KBM-7 (cell line): ENCODE data around the gene MAP2K7.
"Not testable (repeated sequence)": the region's sequence is repeated elsewhere in the genome, so short reads cannot be mapped to it uniquely, and the experiment has no call there.

Source experiments
- DNase-seq: peaks from one replicate; pipeline ENCODE4 v3.0.0-alpha.2; 2015
- in situ Hi-C: fragments of 300-500 bp; cut with MboI; formaldehyde crosslinking; loops from 2 replicates; pipeline ENCODE4 v1.14.3; 2020; ENCODE audit warnings: low sequenced_read_pairs, low pct_unique_long_range_greater_than_20kb, mixed read lengths

Gene MAP2K7

GRCh38 chr19:7925171-7925851, 21.6 kb downstream of the MAP2K7 start:
- in situ Hi-C loops: no loop called here
- DNase-seq: peak; percentile 88

GRCh38 chr19:7926021-7926726, 22.5 kb downstream of the MAP2K7 start, which contains the start of gene CTXN1:
CTXN1 (minus strand) TSS chr19:7926135; CDS start chr19:7925538, 597 bp downstream.
- in situ Hi-C loops: no loop called here
- peak; percentile 29 for DNase-seq

- DNase-seq: no peak
- in situ Hi-C loops: no loop called here
Measured at GRCh38 chr19:7926727-7927604, 23.3 kb downstream of the MAP2K7 start.

- no peak for DNase-seq
- in situ Hi-C loops: no loop called here
Measured at GRCh38 chr19:7927605-7928333, 24.1 kb downstream of the MAP2K7 start.

- in situ Hi-C loops: no loop called here
- DNase-seq: no peak
Measured at GRCh38 chr19:7928334-7928706, 24.6 kb downstream of the MAP2K7 start.

GRCh38 chr19:7928741-7929701, 25.3 kb downstream of the MAP2K7 start:
- DNase-seq: peak; percentile 86
- in situ Hi-C loops: no loop called here

- DNase-seq, in situ Hi-C loops: not testable (repeated sequence)
Measured at GRCh38 chr19:7930030-7930429, 26.4 kb downstream of the MAP2K7 start.

- in situ Hi-C loops: no loop called here
Measured at GRCh38 chr19:7930765-7931164, 27.1 kb downstream of the MAP2K7 start.

GRCh38 chr19:7931221-7932061, 27.8 kb downstream of the MAP2K7 start:
- no peak for DNase-seq
- in situ Hi-C loops: no loop called here

More at GRCh38 chr19:7930765-7931164, 27.1 kb downstream of the MAP2K7 start:
- DNase-seq: no peak

GRCh38 chr19:7932276-7932929, 28.7 kb downstream of the MAP2K7 start:
- in situ Hi-C loops: no loop called here

GRCh38 chr19:7932930-7933300, 29.2 kb downstream of the MAP2K7 start:
- in situ Hi-C loops: no loop called here
- no peak for DNase-seq

More at GRCh38 chr19:7932276-7932929, 28.7 kb downstream of the MAP2K7 start:
- DNase-seq: no peak

GRCh38 chr19:7933411-7933810, 29.7 kb downstream of the MAP2K7 start:
- no peak for DNase-seq
- in situ Hi-C loops: no loop called here

GRCh38 chr19:7933828-7934725, 30.4 kb downstream of the MAP2K7 start:
- in situ Hi-C loops: no loop called here
- DNase-seq: no peak

- no peak for DNase-seq
- in situ Hi-C loops: no loop called here
Measured at GRCh38 chr19:7934766-7935165, 31.1 kb downstream of the MAP2K7 start.

GRCh38 chr19:7940841-7941240, 37.2 kb downstream of the MAP2K7 start:
- in situ Hi-C loops: no loop called here
- DNase-seq: no peak
